Measurements from ENCODE around the gene CSK. TPM values are rescaled to one million over a fixed set of nuclear protein-coding genes. Genes with fewer than 3 reads are reported as not detected.

CSK gene
- total RNA-seq, 1 donor from 2014 or later: 34.0 TPM

GRCh38 chr15:74776821-74777768 lies 4.8 kb upstream of the CSK start:
- Histone ChIP-seq H3K36me3 (no peaks in the 10 kb centered on the region), H3K9me3 (replicated peaks) (no peaks in the 10 kb centered on the region), H3K4me1 (peaks cover 29% of the 10 kb centered on the region), H3K27me3 (ENCODE audit: low read depth) (no peaks in the 10 kb centered on the region), H3K27ac (replicated peaks) (peak overlapping the region; percentile 50), H3K4me3 (no peak overlapping the region)
- intact Hi-C loops (cut with micrococcal nuclease): no loop called here
- no peak for TF ChIP-seq CTCF (IDR thresholded peaks at IDR 0.05; ENCODE audit: borderline replicate concordance)
- no peak for DNase-seq

DNA sequence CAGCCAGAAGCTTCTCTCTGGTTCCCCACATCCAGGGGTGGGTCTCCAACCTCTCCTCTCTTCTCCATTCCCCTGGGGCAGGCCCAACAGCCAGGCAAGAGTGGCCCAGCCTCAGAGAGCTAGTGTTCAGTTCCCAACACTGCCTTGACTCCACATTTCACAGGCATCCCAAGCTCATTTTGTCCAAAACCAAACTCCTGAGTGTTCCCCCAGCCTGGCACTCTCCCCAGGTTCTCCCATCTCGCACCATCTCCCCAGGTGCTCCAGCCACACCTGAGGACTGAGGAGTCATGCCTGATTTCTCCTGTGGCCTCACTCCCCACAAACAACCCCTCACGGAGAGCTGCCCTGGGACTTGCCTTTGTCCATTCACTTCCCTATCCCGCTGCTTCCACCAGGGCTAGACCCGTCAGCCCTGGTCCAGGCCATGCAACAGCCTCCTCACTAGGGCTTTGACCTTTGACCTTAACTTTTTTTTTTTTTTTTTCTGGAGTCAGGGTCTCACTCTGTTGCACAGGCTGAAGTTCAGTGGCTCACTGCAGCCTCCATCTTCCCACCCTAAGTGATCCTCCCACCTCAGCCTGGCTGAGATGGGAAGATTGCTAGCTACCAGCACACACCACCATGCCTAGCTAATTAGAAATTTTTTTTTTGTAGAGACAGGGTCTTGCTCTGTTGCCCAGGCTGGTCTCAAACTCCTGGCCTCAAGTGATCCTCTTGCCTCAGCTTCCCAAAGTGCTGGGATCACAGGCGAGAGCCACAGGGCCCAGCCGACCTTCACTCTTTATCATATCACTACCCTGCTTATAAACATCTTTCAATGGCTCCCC lies 3.9 kb upstream of the CSK start:
- TF ChIP-seq CTCF (IDR thresholded peaks at IDR 0.05; ENCODE audit: borderline replicate concordance): no peak
- DNase-seq: no peak
- Histone ChIP-seq H3K36me3 (no peaks in the 10 kb centered on the region), H3K4me3 (no peak overlapping the region), H3K27ac (replicated peaks) (peak overlapping the region; percentile 50), H3K9me3 (replicated peaks) (no peaks in the 10 kb centered on the region), H3K27me3 (ENCODE audit: low read depth) (no peaks in the 10 kb centered on the region), H3K4me1 (peaks cover 36% of the 10 kb centered on the region)
- intact Hi-C loops (cut with micrococcal nuclease): no loop called here

GRCh38 chr15:74778599-74778970 lies 3.3 kb upstream of the CSK start:
- H3K36me3 ChIP-seq: no peaks in the 10 kb centered on the region
- H3K4me1 ChIP-seq: peaks cover 42% of the 10 kb centered on the region
- no peak for DNase-seq
- no peak for TF ChIP-seq CTCF (IDR thresholded peaks at IDR 0.05; ENCODE audit: borderline replicate concordance)
- no peak overlapping the region for H3K27ac ChIP-seq (replicated peaks)
- H3K27me3 ChIP-seq (ENCODE audit: low read depth): no peaks in the 10 kb centered on the region
- intact Hi-C loops (cut with micrococcal nuclease): no loop called here
- no peak overlapping the region for H3K4me3 ChIP-seq
- H3K9me3 ChIP-seq (replicated peaks): no peaks in the 10 kb centered on the region

DNA sequence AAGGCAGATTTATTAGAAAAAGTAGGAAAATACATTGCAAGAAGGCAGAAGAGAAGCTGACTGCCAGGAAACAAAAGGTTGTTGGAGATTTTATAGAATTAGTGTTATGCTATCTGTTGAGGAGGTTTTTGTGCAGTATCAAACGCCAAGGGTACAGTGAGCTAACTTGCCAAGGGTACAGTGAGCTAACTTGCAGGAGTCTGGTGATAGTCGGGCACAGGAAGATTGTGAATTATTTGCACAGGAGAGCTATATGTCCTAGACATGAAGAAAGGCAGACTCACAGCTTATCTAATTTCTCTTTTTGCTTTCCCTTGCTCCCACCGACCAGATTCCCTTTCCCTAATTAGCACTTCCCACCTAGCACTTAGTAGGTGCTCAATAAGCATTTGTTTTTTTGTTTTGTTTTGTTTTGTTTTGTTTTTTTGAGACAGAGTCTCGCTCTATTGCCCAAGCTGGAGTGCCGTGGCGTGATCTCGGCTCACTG lies 2.7 kb upstream of the CSK start:
- Histone ChIP-seq H3K36me3 (no peaks in the 10 kb centered on the region), H3K4me1 (peaks cover 49% of the 10 kb centered on the region), H3K27me3 (ENCODE audit: low read depth) (no peaks in the 10 kb centered on the region), H3K9me3 (replicated peaks) (no peaks in the 10 kb centered on the region), H3K27ac (replicated peaks) (no peak overlapping the region), H3K4me3 (no peak overlapping the region)
- no peak for DNase-seq
- no peak for TF ChIP-seq CTCF (IDR thresholded peaks at IDR 0.05; ENCODE audit: borderline replicate concordance)
- intact Hi-C loops (cut with micrococcal nuclease): no loop called here

DNA sequence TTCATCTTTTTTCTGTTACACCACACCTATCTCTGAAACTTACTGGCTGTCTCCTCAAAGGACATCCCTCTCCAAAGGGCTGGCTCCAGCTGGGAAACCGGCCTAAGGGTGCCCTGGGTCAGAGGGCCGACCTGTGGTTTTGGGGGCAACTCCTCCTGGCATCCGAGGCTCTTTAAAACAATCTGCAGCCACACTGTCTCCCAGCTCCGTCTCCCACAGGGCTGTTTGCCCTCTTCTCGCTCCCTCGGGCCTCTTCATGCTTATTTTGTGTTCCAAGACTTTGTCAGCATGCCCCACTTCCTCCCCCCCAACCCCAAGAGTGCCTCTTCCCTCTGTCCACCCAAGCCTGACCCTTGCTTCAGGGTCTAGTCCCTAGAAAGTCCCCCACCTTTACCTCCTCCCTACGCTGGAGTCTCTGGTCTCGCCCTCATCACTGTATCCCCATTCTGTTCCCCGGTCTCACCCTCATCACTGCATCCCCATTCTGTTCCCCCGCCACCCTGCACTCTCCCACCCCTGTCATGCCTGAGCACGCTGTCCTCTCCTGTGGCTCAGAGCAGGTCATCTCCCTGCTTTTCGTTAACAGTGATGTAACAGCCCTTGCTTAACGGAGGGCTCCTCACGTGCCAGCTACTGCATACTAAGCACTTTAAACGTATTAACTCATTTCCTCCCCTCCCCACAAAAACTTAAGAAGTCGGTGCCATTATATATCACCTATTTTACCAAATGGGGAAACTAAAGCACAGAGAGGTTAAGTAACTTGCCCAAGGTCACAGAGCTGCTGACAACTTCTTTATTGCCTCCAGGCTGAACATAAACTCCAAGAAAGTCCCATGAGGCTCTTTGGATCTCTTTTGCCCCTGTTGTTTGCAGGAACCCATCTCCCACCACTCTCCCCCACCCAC lies 1.1 kb upstream of the CSK start:
- intact Hi-C loops (cut with micrococcal nuclease): no loop called here
- Histone ChIP-seq H3K27me3 (ENCODE audit: low read depth) (no peaks in the 10 kb centered on the region), H3K27ac (replicated peaks) (peak overlapping the region; percentile 98), H3K36me3 (no peaks in the 10 kb centered on the region), H3K9me3 (replicated peaks) (no peaks in the 10 kb centered on the region), H3K4me3 (peak overlapping the region; percentile 84), H3K4me1 (peaks cover 64% of the 10 kb centered on the region)
- no peak for TF ChIP-seq CTCF (IDR thresholded peaks at IDR 0.05; ENCODE audit: borderline replicate concordance)
- DNase-seq: no peak

Measured in left ventricle myocardium inferior (tissue), 1 donor.